CD4-positive, alpha-beta T cell treated with Interleukin-17A for 1 hour (primary cell): ENCODE data around the gene TAAR2.
"Not testable (repeated sequence)": the region's sequence is repeated elsewhere in the genome, so short reads cannot be mapped to it uniquely, and the experiment has no call there.

Source experiments
- DNase-seq: peaks from one replicate; pipeline ENCODE4 v3.0.0-alpha.2; 2020

The TAAR2 gene

DNA sequence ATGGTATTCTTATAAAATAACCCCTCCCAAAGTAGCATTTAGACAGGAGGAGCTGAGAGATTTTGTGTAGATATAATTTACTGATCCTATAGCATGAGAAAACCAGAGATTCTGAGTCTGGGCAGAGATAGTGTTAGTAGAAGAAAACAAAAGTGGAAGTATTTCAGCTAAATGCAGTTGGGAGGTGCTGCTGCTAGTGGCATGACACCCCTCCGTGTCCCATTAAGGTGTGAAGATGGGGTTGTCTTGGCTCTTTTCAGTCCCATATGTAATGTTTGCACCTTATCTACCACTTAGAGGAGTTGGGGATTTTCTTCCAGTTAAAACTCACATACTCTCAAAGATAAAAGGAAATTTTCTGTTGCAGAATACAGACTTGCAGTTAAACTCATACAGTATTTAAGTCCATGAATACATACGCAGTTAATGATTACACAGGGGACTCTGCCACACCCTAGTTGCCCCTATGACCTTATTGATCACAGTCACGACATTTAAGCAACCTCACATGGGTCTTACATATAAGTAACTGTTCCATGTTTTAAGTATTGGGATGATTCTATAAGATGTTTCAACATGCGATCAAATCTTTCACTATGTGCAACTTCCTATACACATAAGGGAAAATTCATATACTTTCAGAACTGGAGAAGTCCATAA is 11.5 kb downstream of the TAAR2 start:
- peak; percentile 23 for DNase-seq

DNA sequence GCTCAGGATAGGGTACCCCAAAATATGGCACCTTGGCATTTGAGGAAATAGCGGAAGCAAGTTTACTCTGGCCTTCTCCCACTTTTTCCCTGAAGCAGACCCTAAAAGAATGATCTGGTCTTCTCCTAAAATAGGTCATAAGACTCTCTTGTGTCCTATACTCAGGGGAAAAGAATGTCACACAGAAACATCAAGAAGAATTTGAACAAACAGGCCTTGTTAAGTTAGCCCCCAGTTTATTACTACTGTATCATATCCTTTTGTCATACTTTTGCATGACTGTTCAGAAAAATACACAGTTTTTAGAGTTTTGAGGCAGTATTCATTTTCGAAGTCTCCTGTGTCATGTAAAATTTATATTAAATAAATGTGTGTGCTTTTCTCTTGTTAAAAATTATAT is 12.5 kb downstream of the TAAR2 start:
- no peak for DNase-seq

- no peak for DNase-seq
Measured at GRCh38 chr6:132607544-132608233, 16.4 kb downstream of the TAAR2 start.

- no peak for DNase-seq
Measured at GRCh38 chr6:132604635-132605152, 19.4 kb downstream of the TAAR2 start.

DNA sequence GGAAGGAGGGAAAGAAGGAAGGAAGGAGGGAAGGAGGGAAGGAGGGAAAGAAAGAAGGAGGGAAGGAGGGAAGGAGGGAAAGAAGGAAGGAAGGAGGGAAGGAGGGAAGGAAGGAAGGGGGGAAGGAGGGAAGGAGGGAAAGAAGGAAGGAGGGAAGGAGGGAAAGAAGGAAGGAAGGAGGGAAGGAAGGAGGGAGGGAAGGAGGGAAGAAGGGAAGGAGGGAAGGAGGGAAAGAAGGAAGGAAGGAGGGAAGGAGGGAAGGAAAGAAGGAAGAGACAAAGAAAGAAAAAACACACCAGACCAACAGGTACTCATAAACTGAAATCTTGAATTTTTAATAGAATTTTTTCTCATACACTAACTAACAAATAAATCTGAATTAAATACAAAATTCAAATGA is 23.2 kb downstream of the TAAR2 start:
- not testable (repeated sequence) for DNase-seq

GRCh38 chr6:132598473-132598872 is 25.6 kb downstream of the TAAR2 start:
- no peak for DNase-seq

GRCh38 chr6:132596201-132596600 is 27.9 kb downstream of the TAAR2 start:
- no peak for DNase-seq

DNA sequence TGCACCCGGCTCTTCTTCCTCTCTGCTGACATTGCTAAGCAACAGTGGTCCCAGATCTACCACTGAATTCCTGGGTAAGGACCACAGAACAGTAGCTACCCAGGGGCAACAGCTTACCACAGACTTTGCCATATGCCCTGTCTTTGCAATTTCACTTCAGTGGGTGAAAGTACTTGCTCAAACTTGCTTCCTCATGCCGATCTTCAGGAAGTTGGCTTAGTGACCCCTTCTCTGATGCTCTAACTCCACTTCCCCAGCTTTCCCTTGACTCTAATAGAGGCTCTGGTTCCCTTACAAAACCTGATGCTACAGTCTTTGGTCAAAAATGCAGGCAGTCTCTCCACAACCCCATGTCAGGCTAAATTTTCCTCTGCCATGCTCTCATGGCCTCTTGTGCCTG is 31.2 kb downstream of the TAAR2 start:
- DNase-seq = no peak

- no peak for DNase-seq
Measured at GRCh38 chr6:132590362-132590761, 33.7 kb downstream of the TAAR2 start.

GRCh38 chr6:132589454-132589853 is 34.6 kb downstream of the TAAR2 start, which contains the start of gene TAAR5:
TAAR5 (minus strand) TSS chr6:132589741; CDS start chr6:132589686, 55 bp downstream.
- no peak for DNase-seq

GRCh38 chr6:132587424-132587823 is 36.7 kb downstream of the TAAR2 start:
- DNase-seq = no peak

GRCh38 chr6:132584698-132585097 is 39.4 kb downstream of the TAAR2 start:
- no peak for DNase-seq

GRCh38 chr6:132571774-132572173 is 52.3 kb downstream of the TAAR2 start:
- DNase-seq = no peak

GRCh38 chr6:132570221-132570777 is 53.8 kb downstream of the TAAR2 start, which contains the start of gene TAAR6:
TAAR6 (plus strand) TSS chr6:132570322; CDS start chr6:132570322, 0 bp downstream.
- DNase-seq = no peak

GRCh38 chr6:132569170-132569569 is 54.9 kb downstream of the TAAR2 start:
- DNase-seq = no peak

DNA sequence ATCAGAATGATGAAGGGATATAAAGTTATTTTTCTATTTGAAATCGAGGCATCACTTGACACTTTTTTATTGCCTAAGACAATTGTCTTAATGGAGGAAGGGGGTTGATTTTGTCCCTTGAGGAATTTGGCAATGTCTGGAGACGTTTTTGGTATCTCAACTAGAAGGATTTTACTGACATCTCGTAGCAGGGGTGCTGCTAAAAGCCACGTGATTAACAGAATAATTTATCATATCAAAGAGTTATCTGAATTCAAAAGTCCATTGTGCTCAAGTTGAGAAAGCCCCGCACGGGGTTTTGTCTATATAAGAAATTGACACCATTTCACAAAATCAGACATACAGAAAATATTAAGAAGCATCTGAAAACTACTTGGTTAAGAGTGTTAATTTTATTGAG is 55.5 kb downstream of the TAAR2 start:
- no peak for DNase-seq

- no peak for DNase-seq
Measured at GRCh38 chr6:132567566-132567965, 56.5 kb downstream of the TAAR2 start.
